Activated T-cell treated with anti-CD3 and anti-CD28 coated beads for 4 hours (primary cell): ENCODE data around the gene STUB1.
"Not testable (repeated sequence)": the region's sequence is repeated elsewhere in the genome, so short reads cannot be mapped to it uniquely, and the experiment has no call there.

Experiments
- DNase-seq: peaks from one replicate; pipeline ENCODE4 v3.0.0-alpha.2; 2020

The STUB1 gene

GRCh38 chr16:680967-681745, 946 bp downstream of the STUB1 start:
- no peak for DNase-seq

GRCh38 chr16:681746-682427, 1.7 kb downstream of the STUB1 start:
- DNase-seq: no peak

- DNase-seq: no peak
Observed at GRCh38 chr16:682493-683395, 2.5 kb downstream of the STUB1 start.

GRCh38 chr16:683396-684070, 3.3 kb downstream of the STUB1 start:
- DNase-seq: no peak

GRCh38 chr16:684071-684794, 4.0 kb downstream of the STUB1 start, which contains the start of gene JMJD8:
JMJD8 (minus strand) TSS chr16:684334; CDS start chr16:684319, 15 bp downstream.
- peak; percentile 94 for DNase-seq

- DNase-seq: no peak
Observed at GRCh38 chr16:684961-685696, 4.9 kb downstream of the STUB1 start.

- no peak for DNase-seq
Observed at GRCh38 chr16:685967-686366, 5.8 kb downstream of the STUB1 start.

- DNase-seq: no peak
Observed at GRCh38 chr16:686459-687260, 6.5 kb downstream of the STUB1 start.

- no peak for DNase-seq
Observed at GRCh38 chr16:687499-687898, 7.3 kb downstream of the STUB1 start.

GRCh38 chr16:689175-689897, 9.1 kb downstream of the STUB1 start:
- no peak for DNase-seq

- DNase-seq: not testable (repeated sequence)
Observed at GRCh38 chr16:691242-691641, 11.0 kb downstream of the STUB1 start.

GRCh38 chr16:692356-693108, 12.3 kb downstream of the STUB1 start:
- no peak for DNase-seq

GRCh38 chr16:693364-693763, 13.2 kb downstream of the STUB1 start:
- DNase-seq: no peak

- no peak for DNase-seq
Observed at GRCh38 chr16:693766-694165, 13.6 kb downstream of the STUB1 start.

GRCh38 chr16:694187-694862, 14.1 kb downstream of the STUB1 start:
- DNase-seq: no peak

- DNase-seq: no peak
Observed at GRCh38 chr16:694863-695354, 14.7 kb downstream of the STUB1 start.

GRCh38 chr16:695355-696089, 15.3 kb downstream of the STUB1 start:
- DNase-seq: peak; percentile 51
